CD4-positive, alpha-beta T cell (primary cell): Measurements from ENCODE around the gene TTC32. TPM values are rescaled to one million over a fixed set of nuclear protein-coding genes. Genes with fewer than 3 reads are reported as not detected.

Experiments
- ATAC-seq: fragments of 200-7000 bp; cut with Tn5 transposase; one replicate; pipeline ENCODE4 v1.10.0; 2022; ENCODE audit warnings: mild to moderate bottlenecking; ENCODE audit not compliant: poor library complexity
- CTCF ChIA-PET: fragments of 350-600 bp; sonication (Branson Sonifier 250); formaldehyde crosslinking; loops from one replicate; lab custom pipeline; 2021; ENCODE audit warnings: antibody characterized with exemption, inconsistent platforms; lab: Charles Lee
- POLR2A ChIA-PET: fragments of 350-600 bp; sonication (Branson Sonifier 250); formaldehyde crosslinking; loops from one replicate; lab custom pipeline; 2021; ENCODE audit warnings: antibody characterized with exemption, inconsistent platforms; lab: Charles Lee
- DNase-seq, 14 experiments: peaks; one replicate each; pipeline ENCODE4 v3.0.0-alpha.2; 2013 to 2020; ENCODE audit warnings: mixed read lengths in 2 of 14
- H3K27ac ChIP-seq, 2 donors: one replicate each; pipeline versions ENCODE4 v1.5.1 to v1.7.0; 2013; ENCODE audit warnings: low read length in 2 of 2, low read depth in 1 of 2, mild to moderate bottlenecking in 1 of 2
- H3K27me3 ChIP-seq, 2 experiments: 1 replicate in 1 of 2; 2 replicates in 1 of 2; pipeline versions ENCODE4 v1.6.1 to v1.7.0; 2013; ENCODE audit warnings: low read length in 2 of 2, control low read depth in 1 of 2, mild to moderate bottlenecking in 1 of 2, moderate library complexity in 1 of 2; ENCODE audit not compliant: insufficient read depth in 2 of 2, control insufficient read depth in 1 of 2
- H3K36me3 ChIP-seq: one replicate; pipeline ENCODE4 v1.6.1; 2013; ENCODE audit warnings: low read length, control low read depth; ENCODE audit not compliant: insufficient read depth
- H3K4me1 ChIP-seq: one replicate; pipeline ENCODE4 v1.6.1; 2013; ENCODE audit warnings: low read length, control low read depth; ENCODE audit not compliant: insufficient read depth
- H3K4me3 ChIP-seq: one replicate; pipeline ENCODE4 v1.5.1; 2013; ENCODE audit warnings: mild to moderate bottlenecking, low read length, moderate library complexity
- H3K9me3 ChIP-seq, 2 experiments: 1 replicate in 1 of 2; 2 replicates in 1 of 2; pipeline versions ENCODE4 v1.6.1 to v1.7.0; 2013; ENCODE audit warnings: low read length in 2 of 2, mild to moderate bottlenecking in 2 of 2, control low read depth in 1 of 2, moderate library complexity in 1 of 2; ENCODE audit not compliant: control insufficient read depth in 1 of 2, insufficient read depth in 1 of 2
- H3K27ac Mint-ChIP-seq: one replicate; pipeline ENCODE4 v1.8.0; 2020; ENCODE audit warnings: mixed read lengths
- H3K27me3 Mint-ChIP-seq: one replicate; pipeline ENCODE4 v1.8.0; 2021; ENCODE audit warnings: mixed read lengths
- H3K36me3 Mint-ChIP-seq: one replicate; pipeline ENCODE4 v1.8.0; 2021; ENCODE audit warnings: low read depth, mixed read lengths
- H3K4me1 Mint-ChIP-seq: one replicate; pipeline ENCODE4 v1.8.0; 2021; ENCODE audit warnings: low read depth, mixed read lengths
- H3K4me3 Mint-ChIP-seq: one replicate; pipeline ENCODE4 v1.8.0; 2020; ENCODE audit warnings: mild to moderate bottlenecking, mixed read lengths
- H3K9me3 Mint-ChIP-seq: one replicate; pipeline ENCODE4 v1.8.0; 2020; ENCODE audit warnings: mixed read lengths
- CTCF ChIP-seq: fragments of 200-600 bp; IDR thresholded peaks from one replicate; pipeline ENCODE4 v1.8.0; 2022; ENCODE audit warnings: antibody characterized with exemption, mild to moderate bottlenecking
- intact Hi-C, 2 experiments: fragments of 100-400 bp; cut with DNase I in 1 of 2; cut with micrococcal nuclease in 1 of 2; formaldehyde crosslinking; loops; one replicate each; pipeline versions ENCODE4 v1.15.1 to v1.9.0; 2023 to 2025; cut with DNase I, micrococcal nuclease
- total RNA-seq, 174 experiments: library from RNA in 2 of 174; stranded (reverse) in 2 of 174; gene quantifications; one replicate each; pipeline ENCODE4 v1.2.3 and lab custom pipeline; 2021 to 2026

Gene TTC32
- total RNA-seq, 2 experiments from 2014 or later: 53.1 to 54.2 TPM

DNA sequence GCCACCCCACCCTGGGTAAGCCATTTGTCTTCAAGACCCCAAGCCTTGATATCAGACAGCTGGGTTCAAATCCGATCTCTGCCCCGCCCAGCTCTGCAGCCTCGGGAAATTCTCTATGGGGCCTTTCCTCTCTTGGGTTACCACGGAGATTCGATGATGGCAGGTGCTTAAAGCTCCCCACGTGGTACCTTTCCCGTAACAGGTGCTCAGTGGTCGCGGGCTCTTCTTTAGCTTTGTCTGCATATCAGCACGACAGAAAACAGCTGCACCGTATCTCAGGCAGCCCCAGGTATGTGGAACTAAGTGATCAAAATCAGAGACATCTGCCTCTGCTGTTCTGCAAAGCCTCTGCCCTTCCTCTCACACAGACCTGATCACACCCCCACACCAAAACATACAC lies 37.4 kb downstream of the TTC32 start:
- peaks cover 25% of the 10 kb centered on the region for H3K4me1 Mint-ChIP-seq
- peaks cover 4% of the 10 kb centered on the region for H3K36me3 Mint-ChIP-seq
- peaks cover 22% of the 10 kb centered on the region for H3K4me1 ChIP-seq
- ATAC-seq (no peak), DNase-seq (no peak)
- H3K27me3 ChIP-seq: no peaks in the 10 kb centered on the region
- no peak overlapping the region for H3K27ac Mint-ChIP-seq
- H3K9me3 ChIP-seq: no peaks in the 10 kb centered on the region
- H3K27ac ChIP-seq: no peak overlapping the region
- H3K4me3 ChIP-seq: no peak overlapping the region
- TF ChIP-seq CTCF: no peak
- intact Hi-C loops: loop anchor here in 1 of 2 experiments (10.0 kb wide), 1 partner anchor 500 kb away; no protein-coding TSS in a partner anchor
- H3K36me3 ChIP-seq: no peaks in the 10 kb centered on the region
- no peaks in the 10 kb centered on the region for H3K9me3 Mint-ChIP-seq
- CTCF ChIA-PET: no interaction called here
- no peaks in the 10 kb centered on the region for H3K27me3 Mint-ChIP-seq
- no peak overlapping the region for H3K4me3 Mint-ChIP-seq
- POLR2A ChIA-PET: interaction anchor here (1.4 kb wide), 1 partner anchor 36 kb away, joined by 3 read pairs; no protein-coding TSS in a partner anchor

DNA sequence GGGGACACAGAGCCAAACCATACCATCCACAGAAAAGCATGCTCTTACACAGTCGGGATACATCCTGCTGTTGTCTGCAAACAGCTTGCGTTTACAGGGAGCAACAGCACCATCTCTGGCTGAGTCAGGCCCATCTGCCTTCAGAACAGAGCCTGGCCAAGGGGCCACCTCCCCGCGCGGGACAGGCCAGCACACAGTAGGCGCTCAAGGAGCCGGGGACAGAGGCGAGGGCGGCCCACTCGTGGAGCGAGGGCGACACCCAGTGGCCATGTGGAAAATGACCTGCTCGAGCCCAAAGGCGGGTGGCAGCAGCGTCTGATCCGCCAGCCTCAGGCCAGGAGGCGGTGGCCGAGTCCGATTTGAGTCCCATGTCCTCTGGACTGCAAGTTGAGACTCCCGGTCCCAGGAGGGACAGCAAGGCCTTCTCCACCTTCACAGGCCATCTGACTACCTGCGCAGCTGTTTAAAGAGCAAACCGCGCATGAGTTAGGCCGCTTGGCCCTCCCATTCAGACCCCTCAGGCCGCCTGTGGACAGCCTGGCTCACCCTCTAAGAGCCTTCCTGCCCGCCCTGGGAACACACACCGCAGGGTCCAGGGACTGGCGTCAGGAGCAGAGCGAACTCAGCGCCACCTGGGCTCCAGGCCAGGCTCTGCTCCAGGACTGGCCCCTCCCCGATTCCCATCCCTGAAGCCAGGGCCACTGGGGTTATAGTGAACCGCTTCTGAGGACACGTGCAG lies 38.3 kb downstream of the TTC32 start:
- peaks cover 13% of the 10 kb centered on the region for H3K4me1 ChIP-seq
- H3K4me3 Mint-ChIP-seq: no peak overlapping the region
- H3K36me3 Mint-ChIP-seq: no peaks in the 10 kb centered on the region
- ATAC-seq (peak; percentile 74), DNase-seq (peak; percentile 33 to 82 (median 64))
- no peaks in the 10 kb centered on the region for H3K36me3 ChIP-seq
- no peak overlapping the region for H3K27ac Mint-ChIP-seq
- H3K27me3 Mint-ChIP-seq: no peaks in the 10 kb centered on the region
- ChIA-PET POLR2A (interaction anchor here (1.4 kb wide), 1 partner anchor 37 kb away, joined by 3 read pairs; no protein-coding TSS in a partner anchor), CTCF (interaction anchor here (0.5 to 1.1 kb wide), 2 partner anchors 809 to 1343 kb away, joined by 3 to 10 read pairs; no protein-coding TSS in a partner anchor)
- no peak overlapping the region for H3K27ac ChIP-seq
- peaks cover 18% of the 10 kb centered on the region for H3K4me1 Mint-ChIP-seq
- H3K4me3 ChIP-seq: no peak overlapping the region
- no peaks in the 10 kb centered on the region for H3K9me3 Mint-ChIP-seq
- TF ChIP-seq CTCF: peak; percentile 99
- no peaks in the 10 kb centered on the region for H3K9me3 ChIP-seq
- intact Hi-C loops: loop anchor here (1.0 to 10.0 kb wide), 7 partner anchors 499 to 1477 kb away; no protein-coding TSS in a partner anchor
- no peaks in the 10 kb centered on the region for H3K27me3 ChIP-seq

DNA sequence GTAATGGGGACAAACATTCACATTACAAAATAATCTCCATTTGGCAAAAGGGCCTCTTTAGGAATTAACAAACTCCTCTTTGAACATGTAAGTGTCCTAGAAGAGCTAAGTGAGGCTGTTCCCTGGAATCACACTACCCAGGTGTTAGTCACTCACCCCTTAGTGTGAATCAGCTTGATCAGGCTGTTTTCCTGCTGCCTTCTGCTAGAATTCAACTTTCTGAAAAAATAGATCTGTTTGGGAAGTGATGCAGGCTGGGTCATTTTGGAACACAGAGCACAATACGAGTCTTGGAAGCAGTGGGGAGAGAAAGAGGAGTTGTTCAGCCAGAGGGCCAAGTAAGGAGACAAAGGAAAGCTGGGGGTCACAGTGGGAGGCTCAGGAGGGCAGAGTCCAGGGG lies 40.0 kb downstream of the TTC32 start:
- Mint-ChIP-seq H3K4me3 (no peak overlapping the region), H3K36me3 (no peaks in the 10 kb centered on the region), H3K27me3 (no peaks in the 10 kb centered on the region), H3K27ac (no peak overlapping the region), H3K4me1 (peaks cover 8% of the 10 kb centered on the region), H3K9me3 (no peaks in the 10 kb centered on the region)
- intact Hi-C loops: loop anchor here (2.0 to 10.0 kb wide), 3 partner anchors 497 to 1475 kb away; no protein-coding TSS in a partner anchor
- peaks cover 8% of the 10 kb centered on the region for H3K4me1 ChIP-seq
- H3K27me3 ChIP-seq: no peaks in the 10 kb centered on the region
- no peaks in the 10 kb centered on the region for H3K9me3 ChIP-seq
- DNase-seq (no peak), ATAC-seq (no peak)
- H3K4me3 ChIP-seq: no peak overlapping the region
- H3K27ac ChIP-seq: no peak overlapping the region
- ChIA-PET POLR2A (no interaction called here), CTCF (no interaction called here)
- no peak for TF ChIP-seq CTCF
- no peaks in the 10 kb centered on the region for H3K36me3 ChIP-seq
